A673 (cell line): ENCODE data around the gene SRPK1. TPM values are rescaled to one million over a fixed set of nuclear protein-coding genes. Genes with fewer than 3 reads are reported as not detected.

Source experiments
- BruUV-seq: library from RNA; stranded (reverse); fragments of 400-500 nt; replicated peaks from 2 replicates; lab custom pipeline; 2021; lab: Mats Ljungman, UMichigan
- CTCF ChIA-PET: fragments of 300-600 bp; sonication (Branson Sonifier 250); formaldehyde crosslinking; loops from one replicate; lab custom pipeline; 2022; ENCODE audit warnings: antibody characterized with exemption; lab: Charles Lee
- POLR2A ChIA-PET: fragments of 300-600 bp; sonication (Branson Sonifier 250); formaldehyde crosslinking; loops from one replicate; lab custom pipeline; 2022; ENCODE audit warnings: antibody characterized with exemption; ENCODE audit not compliant: low non-redundant PET; lab: Charles Lee
- DNase-seq: peaks from one replicate; pipeline ENCODE4 v3.0.0-alpha.2; 2015; ENCODE audit warnings: low spot score
- H3K27ac ChIP-seq: fragments of 200-600 bp; sonication (generic); 2 replicates; pipeline ENCODE4 v1.5.1; 2016; ENCODE audit warnings: mixed run types, low read depth, mild to moderate bottlenecking, mixed read lengths, antibody characterized with exemption, low read length; ENCODE audit not compliant: poor library complexity, severe bottlenecking
- H3K27me3 ChIP-seq: fragments of 200-600 bp; sonication (generic); replicated peaks from 2 replicates; pipeline ENCODE4 v1.6.1; 2017; ENCODE audit warnings: mixed run types, low read depth, mild to moderate bottlenecking, mixed read lengths, antibody characterized with exemption, low read length; ENCODE audit not compliant: insufficient read depth, poor library complexity
- H3K36me3 ChIP-seq: fragments of 200-600 bp; sonication (generic); 2 replicates; pipeline ENCODE4 v1.6.1; 2016; ENCODE audit warnings: mixed run types, mild to moderate bottlenecking, mixed read lengths, antibody characterized with exemption, low read length; ENCODE audit not compliant: insufficient read depth, poor library complexity, severe bottlenecking
- H3K4me1 ChIP-seq: fragments of 200-600 bp; sonication (generic); 2 replicates; pipeline ENCODE4 v1.6.1; 2017; ENCODE audit warnings: mixed run types, mild to moderate bottlenecking, mixed read lengths, antibody characterized with exemption, low read length; ENCODE audit not compliant: insufficient read depth, poor library complexity, severe bottlenecking
- H3K4me3 ChIP-seq: fragments of 200-600 bp; sonication (generic); 2 replicates; pipeline ENCODE4 v1.5.1; 2016; ENCODE audit warnings: low read depth, mixed run types, mild to moderate bottlenecking, mixed read lengths, low read length; ENCODE audit not compliant: poor library complexity, severe bottlenecking
- H3K9me3 ChIP-seq: fragments of 200-600 bp; sonication (generic); 2 replicates; pipeline ENCODE4 v1.6.1; 2016; ENCODE audit warnings: mixed run types, low read depth, mild to moderate bottlenecking, mixed read lengths, antibody characterized with exemption, low read length; ENCODE audit not compliant: poor library complexity, severe bottlenecking
- EZH2 ChIP-seq: fragments of 200-600 bp; sonication (generic); IDR thresholded peaks from 2 replicates; pipeline ENCODE4 v1.6.1; 2017; ENCODE audit warnings: borderline replicate concordance, low read depth, mild to moderate bottlenecking, mixed read lengths, antibody characterized with exemption, low read length; ENCODE audit not compliant: poor library complexity, severe bottlenecking
- intact Hi-C: fragments of 100-400 bp; cut with micrococcal nuclease; formaldehyde crosslinking; loops from one replicate; pipeline ENCODE4 v1.10.0; 2022; ENCODE audit not compliant: unreplicated experiment
- total RNA-seq: library from RNA; stranded (reverse); gene quantifications from 2 replicates; pipeline ENCODE4 v1.2.3, GENCODE V29; 2021
- TF ChIP-seq, protein P1 (sequence below): fragments of 300-800, 200-600 bp; sonication (generic); conservative IDR thresholded peaks from 2 replicates; pipeline ENCODE4 v1.5.1; 2017; ENCODE audit warnings: low read depth, mild to moderate bottlenecking, antibody characterized with exemption, low read length, moderate library complexity, mixed read lengths

The SRPK1 gene
- total RNA-seq, 1 experiment from 2014 or later = 104 TPM

- no TSS peak for BruUV-seq
- no peaks in the 10 kb centered on the region for H3K9me3 ChIP-seq
- H3K27me3 ChIP-seq = no peaks in the 10 kb centered on the region
- intact Hi-C loops = no loop called here
- TF ChIP-seq, protein P1, sequence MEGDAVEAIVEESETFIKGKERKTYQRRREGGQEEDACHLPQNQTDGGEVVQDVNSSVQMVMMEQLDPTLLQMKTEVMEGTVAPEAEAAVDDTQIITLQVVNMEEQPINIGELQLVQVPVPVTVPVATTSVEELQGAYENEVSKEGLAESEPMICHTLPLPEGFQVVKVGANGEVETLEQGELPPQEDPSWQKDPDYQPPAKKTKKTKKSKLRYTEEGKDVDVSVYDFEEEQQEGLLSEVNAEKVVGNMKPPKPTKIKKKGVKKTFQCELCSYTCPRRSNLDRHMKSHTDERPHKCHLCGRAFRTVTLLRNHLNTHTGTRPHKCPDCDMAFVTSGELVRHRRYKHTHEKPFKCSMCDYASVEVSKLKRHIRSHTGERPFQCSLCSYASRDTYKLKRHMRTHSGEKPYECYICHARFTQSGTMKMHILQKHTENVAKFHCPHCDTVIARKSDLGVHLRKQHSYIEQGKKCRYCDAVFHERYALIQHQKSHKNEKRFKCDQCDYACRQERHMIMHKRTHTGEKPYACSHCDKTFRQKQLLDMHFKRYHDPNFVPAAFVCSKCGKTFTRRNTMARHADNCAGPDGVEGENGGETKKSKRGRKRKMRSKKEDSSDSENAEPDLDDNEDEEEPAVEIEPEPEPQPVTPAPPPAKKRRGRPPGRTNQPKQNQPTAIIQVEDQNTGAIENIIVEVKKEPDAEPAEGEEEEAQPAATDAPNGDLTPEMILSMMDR = no peak
- no peak for TF ChIP-seq EZH2
- peaks cover 8% of the 10 kb centered on the region for H3K4me1 ChIP-seq
- ChIA-PET CTCF (no interaction called here), POLR2A (no interaction called here)
- no peak overlapping the region for H3K4me3 ChIP-seq
- H3K27ac ChIP-seq = no peak overlapping the region
- H3K36me3 ChIP-seq = peaks cover 37% of the 10 kb centered on the region
- no peak for DNase-seq
Measured at GRCh38 chr6:35857853-35858252, 63.0 kb downstream of the SRPK1 start.

DNA sequence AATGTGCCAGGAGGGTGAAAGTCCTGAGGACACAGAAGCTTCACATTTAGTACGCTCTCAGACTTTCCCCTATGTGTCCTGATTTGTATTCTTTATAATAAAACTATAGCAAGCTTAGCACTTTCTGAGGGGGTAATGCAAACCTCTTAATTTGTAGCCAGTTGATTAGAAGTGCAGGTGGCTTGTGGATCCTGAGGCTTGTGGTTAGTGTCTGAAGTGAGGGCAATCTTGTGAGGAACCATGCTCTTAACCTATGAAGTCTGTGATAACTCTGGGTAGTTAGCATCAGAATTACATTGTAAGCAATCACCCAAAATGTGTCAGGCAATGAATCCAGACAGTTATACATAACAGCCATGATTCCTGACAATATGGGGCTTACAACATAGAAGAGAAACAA lies 64.6 kb downstream of the SRPK1 start:
- no TSS peak for BruUV-seq
- TF ChIP-seq EZH2 = no peak
- TF ChIP-seq, protein P1 = no peak
- Histone ChIP-seq H3K4me1 (peaks cover 8% of the 10 kb centered on the region), H3K9me3 (no peaks in the 10 kb centered on the region), H3K4me3 (no peak overlapping the region), H3K27ac (no peak overlapping the region), H3K27me3 (no peaks in the 10 kb centered on the region), H3K36me3 (peaks cover 47% of the 10 kb centered on the region)
- ChIA-PET POLR2A (no interaction called here), CTCF (no interaction called here)
- intact Hi-C loops = no loop called here
- no peak for DNase-seq

DNA sequence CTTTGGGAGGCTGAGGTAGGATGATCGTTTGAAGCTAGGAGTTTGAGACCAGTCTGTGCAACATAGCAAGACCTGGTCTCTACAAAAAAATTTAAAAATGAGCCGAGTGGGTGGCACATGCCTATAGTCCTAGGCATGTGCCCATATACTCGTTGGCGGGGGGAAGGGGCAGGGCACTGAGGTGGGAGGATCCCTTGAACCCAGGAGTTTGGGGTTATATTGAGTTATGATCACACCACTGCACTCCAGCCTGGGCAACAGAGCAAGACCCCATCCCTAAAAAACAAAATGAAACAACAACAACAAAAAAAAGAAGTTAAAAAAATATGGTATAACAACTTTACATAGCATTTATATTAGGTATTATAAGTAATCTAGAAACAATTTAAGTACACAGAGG lies 67.9 kb downstream of the SRPK1 start:
- Histone ChIP-seq H3K27ac (no peak overlapping the region), H3K36me3 (peaks cover 53% of the 10 kb centered on the region), H3K4me1 (peaks cover under 1% of the 10 kb centered on the region), H3K4me3 (no peak overlapping the region), H3K27me3 (no peaks in the 10 kb centered on the region), H3K9me3 (peaks cover 8% of the 10 kb centered on the region)
- TF ChIP-seq EZH2 = no peak
- TF ChIP-seq, protein P1 = no peak
- ChIA-PET POLR2A (no interaction called here), CTCF (no interaction called here)
- BruUV-seq = no TSS peak
- intact Hi-C loops = no loop called here
- DNase-seq = no peak
